Measurements from ENCODE around the gene LUZP1. TPM values are rescaled to one million over a fixed set of nuclear protein-coding genes. Genes with fewer than 3 reads are reported as not detected.

The LUZP1 gene
- total and polyA plus RNA-seq, 10 of the 15 experiments (the other 5 are each of a cell fraction or from before 2014, with no cell fraction given), result 11.3 to 28.2 (median 17.3) TPM

- TF ChIP-seq YY1 (IDR thresholded peaks at IDR 0.05; ENCODE audit: low read depth, low read length) (no peak), POLR2AphosphoS2 (IDR thresholded peaks at IDR 0.05; ENCODE audit: low read depth, low read length) (no peak), ZNF592 (IDR thresholded peaks at IDR 0.05) (no peak), JUND (IDR thresholded peaks at IDR 0.05; ENCODE audit: low read depth, low read length) (no peak), SIX5 (IDR thresholded peaks at IDR 0.05; ENCODE audit: low read depth, low read length, severe bottlenecking) (no peak), CEBPB (IDR thresholded peaks at IDR 0.05; ENCODE audit: borderline replicate concordance in 1 of 2, low read depth in 2 of 2, low read length in 2 of 2) (no peak), SUZ12 (IDR thresholded peaks at IDR 0.05; ENCODE audit: unreplicated experiment) (no peak), STAT3 (IDR thresholded peaks at IDR 0.05; ENCODE audit: low read depth, low read length) (no peak), STAT1 (conservative IDR thresholded peaks at IDR 0.05) (peak; percentile 73; the same call in 1 of the 2 replicates), ZSCAN29 (IDR thresholded peaks at IDR 0.05) (no peak; the same call in 1 of the 2 replicates)
- TF ChIP-seq, protein P1, sequence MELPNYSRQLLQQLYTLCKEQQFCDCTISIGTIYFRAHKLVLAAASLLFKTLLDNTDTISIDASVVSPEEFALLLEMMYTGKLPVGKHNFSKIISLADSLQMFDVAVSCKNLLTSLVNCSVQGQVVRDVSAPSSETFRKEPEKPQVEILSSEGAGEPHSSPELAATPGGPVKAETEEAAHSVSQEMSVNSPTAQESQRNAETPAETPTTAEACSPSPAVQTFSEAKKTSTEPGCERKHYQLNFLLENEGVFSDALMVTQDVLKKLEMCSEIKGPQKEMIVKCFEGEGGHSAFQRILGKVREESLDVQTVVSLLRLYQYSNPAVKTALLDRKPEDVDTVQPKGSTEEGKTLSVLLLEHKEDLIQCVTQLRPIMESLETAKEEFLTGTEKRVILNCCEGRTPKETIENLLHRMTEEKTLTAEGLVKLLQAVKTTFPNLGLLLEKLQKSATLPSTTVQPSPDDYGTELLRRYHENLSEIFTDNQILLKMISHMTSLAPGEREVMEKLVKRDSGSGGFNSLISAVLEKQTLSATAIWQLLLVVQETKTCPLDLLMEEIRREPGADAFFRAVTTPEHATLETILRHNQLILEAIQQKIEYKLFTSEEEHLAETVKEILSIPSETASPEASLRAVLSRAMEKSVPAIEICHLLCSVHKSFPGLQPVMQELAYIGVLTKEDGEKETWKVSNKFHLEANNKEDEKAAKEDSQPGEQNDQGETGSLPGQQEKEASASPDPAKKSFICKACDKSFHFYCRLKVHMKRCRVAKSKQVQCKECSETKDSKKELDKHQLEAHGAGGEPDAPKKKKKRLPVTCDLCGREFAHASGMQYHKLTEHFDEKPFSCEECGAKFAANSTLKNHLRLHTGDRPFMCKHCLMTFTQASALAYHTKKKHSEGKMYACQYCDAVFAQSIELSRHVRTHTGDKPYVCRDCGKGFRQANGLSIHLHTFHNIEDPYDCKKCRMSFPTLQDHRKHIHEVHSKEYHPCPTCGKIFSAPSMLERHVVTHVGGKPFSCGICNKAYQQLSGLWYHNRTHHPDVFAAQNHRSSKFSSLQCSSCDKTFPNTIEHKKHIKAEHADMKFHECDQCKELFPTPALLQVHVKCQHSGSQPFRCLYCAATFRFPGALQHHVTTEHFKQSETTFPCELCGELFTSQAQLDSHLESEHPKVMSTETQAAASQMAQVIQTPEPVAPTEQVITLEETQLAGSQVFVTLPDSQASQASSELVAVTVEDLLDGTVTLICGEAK (IDR thresholded peaks at IDR 0.05; ENCODE audit: borderline replicate concordance), result no peak
- TF ChIP-seq, protein P2, sequence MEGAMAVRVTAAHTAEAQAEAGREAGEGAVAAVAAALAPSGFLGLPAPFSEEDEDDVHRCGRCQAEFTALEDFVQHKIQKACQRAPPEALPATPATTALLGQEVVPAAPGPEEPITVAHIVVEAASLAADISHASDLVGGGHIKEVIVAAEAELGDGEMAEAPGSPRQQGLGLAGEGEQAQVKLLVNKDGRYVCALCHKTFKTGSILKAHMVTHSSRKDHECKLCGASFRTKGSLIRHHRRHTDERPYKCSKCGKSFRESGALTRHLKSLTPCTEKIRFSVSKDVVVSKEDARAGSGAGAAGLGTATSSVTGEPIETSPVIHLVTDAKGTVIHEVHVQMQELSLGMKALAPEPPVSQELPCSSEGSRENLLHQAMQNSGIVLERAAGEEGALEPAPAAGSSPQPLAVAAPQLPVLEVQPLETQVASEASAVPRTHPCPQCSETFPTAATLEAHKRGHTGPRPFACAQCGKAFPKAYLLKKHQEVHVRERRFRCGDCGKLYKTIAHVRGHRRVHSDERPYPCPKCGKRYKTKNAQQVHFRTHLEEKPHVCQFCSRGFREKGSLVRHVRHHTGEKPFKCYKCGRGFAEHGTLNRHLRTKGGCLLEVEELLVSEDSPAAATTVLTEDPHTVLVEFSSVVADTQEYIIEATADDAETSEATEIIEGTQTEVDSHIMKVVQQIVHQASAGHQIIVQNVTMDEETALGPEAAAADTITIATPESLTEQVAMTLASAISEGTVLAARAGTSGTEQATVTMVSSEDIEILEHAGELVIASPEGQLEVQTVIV (IDR thresholded peaks at IDR 0.05; ENCODE audit: borderline replicate concordance, partially characterized antibody), result no peak
- TF ChIP-seq, protein P3, sequence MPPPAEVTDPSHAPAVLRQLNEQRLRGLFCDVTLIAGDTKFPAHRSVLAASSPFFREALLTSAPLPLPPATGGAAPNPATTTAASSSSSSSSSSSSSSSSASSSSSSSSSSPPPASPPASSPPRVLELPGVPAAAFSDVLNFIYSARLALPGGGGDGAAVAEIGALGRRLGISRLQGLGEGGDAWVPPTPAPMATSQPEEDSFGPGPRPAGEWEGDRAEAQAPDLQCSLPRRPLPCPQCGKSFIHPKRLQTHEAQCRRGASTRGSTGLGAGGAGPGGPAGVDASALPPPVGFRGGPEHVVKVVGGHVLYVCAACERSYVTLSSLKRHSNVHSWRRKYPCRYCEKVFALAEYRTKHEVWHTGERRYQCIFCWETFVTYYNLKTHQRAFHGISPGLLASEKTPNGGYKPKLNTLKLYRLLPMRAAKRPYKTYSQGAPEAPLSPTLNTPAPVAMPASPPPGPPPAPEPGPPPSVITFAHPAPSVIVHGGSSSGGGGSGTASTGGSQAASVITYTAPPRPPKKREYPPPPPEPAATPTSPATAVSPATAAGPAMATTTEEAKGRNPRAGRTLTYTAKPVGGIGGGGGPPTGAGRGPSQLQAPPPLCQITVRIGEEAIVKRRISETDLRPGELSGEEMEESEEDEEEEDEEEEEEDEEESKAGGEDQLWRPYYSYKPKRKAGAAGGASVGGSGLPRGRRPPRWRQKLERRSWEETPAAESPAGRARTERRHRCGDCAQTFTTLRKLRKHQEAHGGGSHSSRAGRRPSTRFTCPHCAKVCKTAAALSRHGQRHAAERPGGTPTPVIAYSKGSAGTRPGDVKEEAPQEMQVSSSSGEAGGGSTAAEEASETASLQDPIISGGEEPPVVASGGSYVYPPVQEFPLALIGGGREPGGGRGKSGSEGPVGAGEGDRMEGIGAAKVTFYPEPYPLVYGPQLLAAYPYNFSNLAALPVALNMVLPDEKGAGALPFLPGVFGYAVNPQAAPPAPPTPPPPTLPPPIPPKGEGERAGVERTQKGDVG (CRISPR knock-in tag; IDR thresholded peaks at IDR 0.05), result no peak
Measured at GRCh38 chr1:23177438-23178380, 9.1 kb upstream of the LUZP1 start (continued).

Measured in GM12878 (cell line).